Natural killer cell treated with Interleukin-12 subunit alpha and Interleukin-12 subunit beta and Interleukin-15 and Interleukin-18, amount 100 ng/mL, for 72 hours (primary cell): ENCODE measurements around the gene DTNBP1. TPM values are rescaled to one million over a fixed set of nuclear protein-coding genes. Genes with fewer than 3 reads are reported as not detected.
A peak's percentile ranks its signal among the peaks of the same experiment; 100 is the strongest.

Source experiments
- ATAC-seq, 2 donors: fragments of 150-1000 bp; cut with Tn5 transposase in 1 of 2; sonication (Bioruptor Pico), chemical (Tn5 transposase) in 1 of 2; 2 replicates each; pipeline ENCODE4 v1.10.0; 2021
- DNase-seq: peaks from one replicate; pipeline ENCODE4 v3.0.0; 2022; ENCODE audit warnings: low spot score
- H3K27ac Mint-ChIP-seq, 2 donors: 1 replicate in 1 of 2; 2 replicates in 1 of 2; pipeline ENCODE4 v1.8.0; 2022; ENCODE audit warnings: mixed read lengths in 2 of 2, mild to moderate bottlenecking in 1 of 2, moderate library complexity in 1 of 2
- H3K27me3 Mint-ChIP-seq, 2 donors: 1 replicate in 1 of 2; 2 replicates in 1 of 2; pipeline ENCODE4 v1.8.0; 2022; ENCODE audit warnings: mixed read lengths in 2 of 2
- H3K36me3 Mint-ChIP-seq: one replicate; pipeline ENCODE4 v1.8.0; 2022; ENCODE audit warnings: mixed read lengths
- H3K4me1 Mint-ChIP-seq, 2 donors: 1 replicate in 1 of 2; 2 replicates in 1 of 2; pipeline ENCODE4 v1.8.0; 2022; ENCODE audit warnings: low read depth in 2 of 2, mixed read lengths in 2 of 2, mild to moderate bottlenecking in 1 of 2
- H3K4me3 Mint-ChIP-seq: one replicate; pipeline ENCODE4 v1.8.0; 2022; ENCODE audit warnings: mixed read lengths
- H3K9me3 Mint-ChIP-seq: 2 replicates; pipeline ENCODE4 v1.8.0; 2022; ENCODE audit warnings: mixed read lengths
- total RNA-seq, 2 donors: library from RNA; stranded (reverse); gene quantifications; one replicate each; pipeline ENCODE4 v1.2.3, GENCODE V29; 2022

Gene DTNBP1
- total RNA-seq, 2 donors from 2014 or later, result 21.5 to 32.6 TPM

DNA sequence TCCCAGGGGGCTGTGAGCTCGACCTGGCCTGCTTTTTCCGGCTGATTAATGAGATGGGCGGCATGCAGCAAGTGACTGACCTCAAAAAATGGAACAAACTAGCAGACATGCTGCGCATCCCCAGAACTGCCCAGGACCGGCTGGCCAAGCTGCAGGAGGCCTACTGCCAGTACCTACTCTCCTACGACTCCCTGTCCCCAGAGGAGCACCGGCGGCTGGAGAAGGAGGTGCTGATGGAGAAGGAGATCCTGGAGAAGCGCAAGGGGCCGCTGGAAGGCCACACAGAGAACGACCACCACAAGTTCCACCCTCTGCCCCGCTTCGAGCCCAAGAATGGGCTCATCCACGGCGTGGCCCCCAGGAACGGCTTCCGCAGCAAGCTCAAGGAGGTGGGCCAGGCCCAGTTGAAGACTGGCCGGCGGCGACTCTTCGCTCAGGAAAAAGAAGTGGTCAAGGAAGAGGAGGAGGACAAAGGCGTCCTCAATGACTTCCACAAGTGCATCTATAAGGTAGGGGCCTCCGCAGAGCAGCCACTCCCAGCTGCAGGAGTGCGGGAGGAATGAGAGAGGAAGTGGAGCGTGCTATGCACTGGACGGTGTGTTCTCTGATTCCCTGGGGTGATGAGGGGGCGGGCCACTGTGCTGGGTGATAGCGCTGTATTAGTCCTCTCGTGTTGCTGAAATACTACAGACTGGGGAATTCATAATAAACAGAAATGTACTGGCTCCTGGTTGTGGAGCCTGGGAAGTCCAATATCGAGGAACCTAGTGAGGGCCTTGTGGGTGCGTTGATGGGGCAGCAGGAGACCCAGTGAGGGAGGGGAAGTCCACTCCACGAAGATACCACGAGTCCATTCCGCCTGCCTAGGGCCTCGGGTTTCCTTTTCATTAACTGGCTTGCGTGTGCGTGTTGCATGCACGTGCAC lies 161.7 kb downstream of the DTNBP1 start:
- Mint-ChIP-seq H3K9me3 (no peaks in the 10 kb centered on the region), H3K4me3 (no peak overlapping the region), H3K36me3 (peaks cover 4% of the 10 kb centered on the region), H3K27me3 (no peaks in the 10 kb centered on the region), H3K4me1 (peaks cover 27 to 38% of the 10 kb centered on the region in 2 donors), H3K27ac (no peak overlapping the region)
- DNase-seq (no peak), ATAC-seq (no peak)

DNA sequence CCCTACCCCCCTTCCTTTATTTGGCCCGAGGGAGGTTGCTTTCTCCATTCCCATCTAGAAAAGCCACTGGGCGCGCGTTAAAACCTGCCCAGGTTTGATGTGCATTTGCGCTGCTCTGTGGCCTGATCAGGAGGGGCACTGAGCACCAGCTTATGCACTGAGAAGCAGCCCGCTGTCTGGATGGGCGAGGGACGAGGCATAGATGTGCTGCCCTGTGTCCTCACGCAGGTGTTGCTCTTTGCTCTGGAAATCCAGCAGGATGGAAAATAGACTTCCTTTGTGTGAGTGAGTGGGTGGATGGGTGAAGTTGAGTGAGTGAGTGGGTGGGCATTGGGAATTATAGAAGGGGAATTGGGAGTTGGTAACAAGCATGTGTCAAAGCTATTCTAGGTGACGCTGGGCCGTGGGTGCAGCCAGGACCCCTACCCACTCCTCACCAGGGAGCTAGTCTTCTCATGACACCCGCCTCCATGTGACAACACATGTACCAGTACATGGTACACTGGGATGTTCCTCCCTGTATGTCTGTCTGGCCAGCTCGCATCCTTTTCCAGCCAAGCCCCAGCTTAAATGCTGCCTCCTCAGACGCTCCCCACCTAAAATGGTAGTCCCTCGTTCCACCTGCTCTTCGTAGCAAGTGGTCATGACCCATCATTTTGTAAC lies 162.6 kb downstream of the DTNBP1 start:
- ATAC-seq (no peak), DNase-seq (no peak)
- H3K27ac Mint-ChIP-seq, result no peak overlapping the region
- H3K4me1 Mint-ChIP-seq, result peaks cover 26 to 37% of the 10 kb centered on the region in 2 donors
- peaks cover 4% of the 10 kb centered on the region for H3K36me3 Mint-ChIP-seq
- no peaks in the 10 kb centered on the region for H3K27me3 Mint-ChIP-seq
- H3K4me3 Mint-ChIP-seq, result no peak overlapping the region
- H3K9me3 Mint-ChIP-seq, result no peaks in the 10 kb centered on the region

GRCh38 chr6:15499591-15499990 lies 163.2 kb downstream of the DTNBP1 start:
- Mint-ChIP-seq H3K27me3 (no peaks in the 10 kb centered on the region), H3K9me3 (no peaks in the 10 kb centered on the region), H3K36me3 (peaks cover 4% of the 10 kb centered on the region), H3K4me3 (no peak overlapping the region), H3K27ac (no peak overlapping the region), H3K4me1 (peaks cover 20 to 35% of the 10 kb centered on the region in 2 donors)
- ATAC-seq, result no peak
- no peak for DNase-seq

- Mint-ChIP-seq H3K27me3 (no peaks in the 10 kb centered on the region), H3K27ac (no peak overlapping the region)
Measured at GRCh38 chr6:15499125-15499524, 163.7 kb downstream of the DTNBP1 start.

GRCh38 chr6:15498640-15499039 lies 164.2 kb downstream of the DTNBP1 start:
- peaks cover 3% of the 10 kb centered on the region for H3K36me3 Mint-ChIP-seq
- H3K27ac Mint-ChIP-seq, result no peak overlapping the region
- ATAC-seq, result no peak

More at GRCh38 chr6:15499125-15499524, 163.7 kb downstream of the DTNBP1 start:
- Mint-ChIP-seq H3K4me1 (peaks cover 15 to 30% of the 10 kb centered on the region in 2 donors), H3K4me3 (no peak overlapping the region), H3K36me3 (peaks cover 4% of the 10 kb centered on the region), H3K9me3 (no peaks in the 10 kb centered on the region)
- DNase-seq, result peak; percentile 22
- ATAC-seq, result no peak

DNA sequence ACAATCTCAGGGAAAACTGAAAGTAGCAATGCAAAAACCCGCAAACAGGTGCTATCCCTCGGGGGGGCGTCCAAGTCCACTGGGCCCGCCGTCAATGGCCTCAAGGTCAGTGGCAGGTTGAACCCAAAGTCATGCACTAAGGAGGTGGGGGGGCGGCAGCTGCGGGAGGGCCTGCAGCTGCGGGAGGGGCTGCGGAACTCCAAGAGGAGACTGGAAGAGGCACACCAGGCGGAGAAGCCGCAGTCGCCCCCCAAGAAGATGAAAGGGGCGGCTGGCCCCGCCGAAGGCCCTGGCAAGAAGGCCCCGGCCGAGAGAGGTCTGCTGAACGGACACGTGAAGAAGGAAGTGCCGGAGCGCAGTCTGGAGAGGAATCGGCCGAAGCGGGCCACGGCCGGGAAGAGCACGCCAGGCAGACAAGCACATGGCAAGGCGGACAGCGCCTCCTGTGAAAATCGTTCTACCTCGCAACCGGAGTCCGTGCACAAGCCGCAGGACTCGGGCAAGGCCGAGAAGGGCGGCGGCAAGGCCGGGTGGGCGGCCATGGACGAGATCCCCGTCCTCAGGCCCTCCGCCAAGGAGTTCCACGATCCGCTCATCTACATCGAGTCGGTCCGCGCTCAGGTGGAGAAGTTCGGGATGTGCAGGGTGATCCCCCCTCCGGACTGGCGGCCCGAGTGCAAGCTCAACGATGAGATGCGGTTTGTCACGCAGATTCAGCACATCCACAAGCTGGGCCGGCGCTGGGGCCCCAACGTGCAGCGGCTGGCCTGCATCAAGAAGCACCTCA lies 166.3 kb downstream of the DTNBP1 start:
- H3K36me3 Mint-ChIP-seq, result no peaks in the 10 kb centered on the region
- DNase-seq, result no peak
- no peak overlapping the region for H3K27ac Mint-ChIP-seq
- H3K9me3 Mint-ChIP-seq, result no peaks in the 10 kb centered on the region
- no peak for ATAC-seq
- H3K4me1 Mint-ChIP-seq, result peaks cover 21 to 36% of the 10 kb centered on the region in 2 donors
- H3K27me3 Mint-ChIP-seq, result no peaks in the 10 kb centered on the region
- H3K4me3 Mint-ChIP-seq, result no peak overlapping the region

More at GRCh38 chr6:15498640-15499039, 164.2 kb downstream of the DTNBP1 start:
- no peaks in the 10 kb centered on the region for H3K9me3 Mint-ChIP-seq
- H3K4me1 Mint-ChIP-seq, result peaks cover 13 to 26% of the 10 kb centered on the region in 2 donors
- no peak overlapping the region for H3K4me3 Mint-ChIP-seq
- DNase-seq, result peak; percentile 28
- no peaks in the 10 kb centered on the region for H3K27me3 Mint-ChIP-seq

DNA sequence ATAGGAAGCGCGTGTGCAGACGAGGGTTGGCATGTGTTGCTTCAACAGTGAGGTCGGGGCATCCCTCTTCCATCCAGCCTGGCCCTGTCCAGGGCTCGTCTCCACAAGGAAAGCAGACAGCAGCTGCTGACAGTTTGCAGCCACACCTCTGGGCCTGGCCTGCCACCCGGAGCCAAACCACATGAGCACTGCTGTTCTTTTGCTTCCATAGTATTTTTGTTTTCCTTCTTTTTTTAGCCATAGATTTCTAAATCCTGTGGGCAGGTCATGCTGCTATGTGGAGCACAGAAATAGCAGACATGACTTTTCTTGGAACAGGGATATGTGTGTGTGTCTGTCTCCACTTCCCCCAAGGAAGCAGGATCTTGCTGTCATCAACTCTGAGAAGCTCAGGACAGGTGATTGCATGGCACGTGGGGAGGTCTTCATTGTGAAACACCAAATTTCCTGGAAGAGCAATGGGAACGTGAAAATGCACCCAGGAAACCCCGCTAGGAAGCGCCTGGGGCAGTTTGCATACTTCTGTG lies 167.4 kb downstream of the DTNBP1 start:
- no peak for ATAC-seq
- no peaks in the 10 kb centered on the region for H3K9me3 Mint-ChIP-seq

DNA sequence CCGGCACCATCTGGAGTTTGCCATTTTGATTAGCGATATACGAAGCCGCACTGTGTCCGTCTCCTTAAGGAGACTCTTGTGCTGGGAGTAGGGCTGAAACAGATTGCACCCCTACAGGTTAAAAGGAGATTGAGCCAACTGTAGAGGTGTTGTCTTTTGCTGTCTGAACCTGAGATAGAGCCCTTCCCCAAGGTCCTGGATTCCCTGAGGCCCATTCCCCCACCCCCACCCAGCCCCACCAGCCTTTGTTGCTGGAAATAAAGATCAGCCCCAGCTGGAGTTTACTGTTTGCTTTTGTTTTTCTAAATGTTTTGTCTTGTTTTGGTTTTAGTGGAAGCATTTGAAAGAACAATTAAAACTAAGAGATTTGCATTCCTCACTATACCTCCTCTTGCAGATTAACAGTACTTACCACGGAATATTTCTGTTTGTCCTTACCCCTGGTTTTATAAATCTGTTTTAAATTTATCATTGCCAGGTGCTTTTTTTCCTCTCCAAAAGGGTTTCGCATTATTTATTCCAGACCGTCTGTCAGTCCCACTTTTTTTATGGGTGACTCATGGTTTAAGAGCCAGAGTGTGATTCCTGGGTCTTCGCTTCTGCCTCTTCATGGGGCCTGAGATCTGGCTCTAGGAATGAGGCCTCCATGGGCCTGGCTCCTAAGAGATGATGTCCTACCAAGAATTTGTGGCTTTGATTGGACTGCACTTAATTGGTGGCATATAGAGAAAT lies 169.2 kb downstream of the DTNBP1 start:
- ATAC-seq (no peak), DNase-seq (no peak)
- Mint-ChIP-seq H3K4me1 (peaks cover 35 to 52% of the 10 kb centered on the region in 2 donors), H3K27ac (no peak overlapping the region), H3K4me3 (no peak overlapping the region), H3K9me3 (no peaks in the 10 kb centered on the region), H3K36me3 (no peaks in the 10 kb centered on the region), H3K27me3 (no peaks in the 10 kb centered on the region)

More for the DNA sequence above, 167.4 kb downstream of the DTNBP1 start:
- no peak for DNase-seq
- H3K36me3 Mint-ChIP-seq, result no peaks in the 10 kb centered on the region
- no peak overlapping the region for H3K4me3 Mint-ChIP-seq
- H3K27me3 Mint-ChIP-seq, result no peaks in the 10 kb centered on the region
- peaks cover 28 to 42% of the 10 kb centered on the region in 2 donors for H3K4me1 Mint-ChIP-seq
- peak overlapping the region in 1 of 2 donors; percentile 61 for H3K27ac Mint-ChIP-seq

- DNase-seq, result no peak
- H3K27me3 Mint-ChIP-seq, result no peaks in the 10 kb centered on the region
- no peak for ATAC-seq
- peak overlapping the region in 1 of 2 donors; percentile 5 for H3K27ac Mint-ChIP-seq
- no peaks in the 10 kb centered on the region for H3K9me3 Mint-ChIP-seq
- no peak overlapping the region for H3K4me3 Mint-ChIP-seq
- peaks cover 35 to 53% of the 10 kb centered on the region in 2 donors for H3K4me1 Mint-ChIP-seq
- peaks cover 5% of the 10 kb centered on the region for H3K36me3 Mint-ChIP-seq
Measured at GRCh38 chr6:15491986-15492269, 170.9 kb downstream of the DTNBP1 start.

- peak; percentile 73 to 74 for ATAC-seq
- H3K4me1 Mint-ChIP-seq, result peaks cover 35 to 56% of the 10 kb centered on the region in 2 donors
- H3K4me3 Mint-ChIP-seq, result no peak overlapping the region
- H3K27ac Mint-ChIP-seq, result peak overlapping the region in 1 of 2 donors; percentile 53
- no peaks in the 10 kb centered on the region for H3K27me3 Mint-ChIP-seq
- no peaks in the 10 kb centered on the region for H3K9me3 Mint-ChIP-seq
- peak; percentile 72 for DNase-seq
- peaks cover 5% of the 10 kb centered on the region for H3K36me3 Mint-ChIP-seq
Measured at GRCh38 chr6:15491255-15491985, 171.4 kb downstream of the DTNBP1 start.

- ATAC-seq, result no peak
- peaks cover 28 to 55% of the 10 kb centered on the region in 2 donors for H3K4me1 Mint-ChIP-seq
- H3K27me3 Mint-ChIP-seq, result no peaks in the 10 kb centered on the region
- DNase-seq, result no peak
- peaks cover 5% of the 10 kb centered on the region for H3K36me3 Mint-ChIP-seq
- H3K9me3 Mint-ChIP-seq, result no peaks in the 10 kb centered on the region
- peak overlapping the region in 1 of 2 donors; percentile 22 for H3K27ac Mint-ChIP-seq
- no peak overlapping the region for H3K4me3 Mint-ChIP-seq
Measured at GRCh38 chr6:15490242-15491100, 172.4 kb downstream of the DTNBP1 start.
